Activated effector memory CD4-positive, alpha-beta T cell treated with anti-CD3 and anti-CD28 coated beads, Interleukin-2, amount 50 U/mL, for 16 hours (primary cell): Measurements from ENCODE around the gene IQCM.
"Not testable (repeated sequence)": the region's sequence is repeated elsewhere in the genome, so short reads cannot be mapped to it uniquely, and the experiment has no call there.

Experiments used
- DNase-seq: peaks from one replicate; pipeline ENCODE4 v3.0.0-alpha.2; 2020

IQCM gene

GRCh38 chr4:149426461-149426860 lies 389.2 kb downstream of the IQCM start:
- DNase-seq, result no peak

DNA sequence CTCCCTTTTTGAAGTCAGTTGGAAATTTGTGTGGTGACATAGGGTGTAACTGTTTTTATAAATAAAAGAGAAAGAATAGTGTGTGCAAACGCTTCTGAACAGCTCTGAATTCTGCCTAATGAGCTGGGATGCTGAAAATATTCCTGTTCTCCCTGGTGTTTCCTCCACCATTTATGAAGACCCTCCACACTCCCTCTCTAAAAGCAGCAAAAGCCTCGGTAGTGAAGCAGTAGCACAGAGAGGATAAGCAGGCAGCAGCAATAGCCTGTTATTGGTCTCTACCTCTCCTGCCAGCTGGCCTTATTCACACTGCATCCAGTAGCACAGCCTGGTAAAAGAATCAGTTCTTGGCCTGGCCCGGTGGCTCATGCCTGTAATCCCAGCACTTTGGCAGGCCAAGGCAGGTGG lies 406.1 kb downstream of the IQCM start:
- no peak for DNase-seq

GRCh38 chr4:149409146-149409545 lies 406.5 kb downstream of the IQCM start:
- DNase-seq, result no peak

- no peak for DNase-seq
These were observed 411.5 kb downstream of the IQCM start for GRCh38 chr4:149404143-149404542.

DNA sequence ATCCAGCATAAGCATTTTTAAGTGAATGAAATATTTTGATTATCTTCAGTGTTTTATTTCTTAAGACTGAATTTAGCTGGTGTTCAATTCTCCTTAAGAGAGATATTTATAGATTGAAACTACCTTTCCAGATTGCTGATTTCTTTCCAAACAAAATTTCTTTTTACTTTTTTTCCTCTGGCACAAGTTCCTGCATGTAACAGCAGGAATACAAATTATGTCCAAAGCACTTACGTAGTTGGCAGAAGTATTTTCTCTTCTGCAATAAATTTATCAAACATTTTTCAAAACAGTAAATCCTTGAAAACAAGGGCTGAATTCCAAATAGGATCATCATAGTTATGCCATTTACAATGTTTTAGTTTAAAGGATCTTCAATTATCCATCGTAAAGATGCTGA lies 412.6 kb downstream of the IQCM start:
- DNase-seq, result no peak

- DNase-seq, result no peak
These were observed 416.6 kb downstream of the IQCM start for GRCh38 chr4:149398993-149399392.

- DNase-seq, result no peak
These were observed 444.7 kb downstream of the IQCM start for GRCh38 chr4:149370785-149371420.

GRCh38 chr4:149370002-149370401 lies 445.6 kb downstream of the IQCM start:
- no peak for DNase-seq

- no peak for DNase-seq
These were observed 462.4 kb downstream of the IQCM start for GRCh38 chr4:149353241-149353640.

DNA sequence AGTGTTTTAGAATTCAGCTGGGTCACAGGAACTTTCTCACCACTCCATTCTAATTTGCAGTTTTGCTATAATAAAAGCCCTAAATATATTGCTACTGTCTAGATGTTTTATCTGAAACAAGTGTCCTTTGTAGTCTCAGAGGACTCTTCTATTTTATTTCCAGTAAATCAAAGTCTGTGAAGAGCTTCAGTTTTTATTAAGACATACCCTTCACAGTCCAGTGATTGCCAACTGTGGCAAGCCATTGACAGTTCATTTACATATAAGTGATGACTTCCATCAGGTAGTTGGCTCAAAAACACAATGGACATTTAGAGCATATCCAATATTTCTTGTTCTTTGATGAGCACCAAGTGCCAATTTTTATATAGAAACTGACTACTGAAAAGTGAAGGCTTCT lies 466.1 kb downstream of the IQCM start:
- DNase-seq, result no peak

GRCh38 chr4:149347139-149347538 lies 468.5 kb downstream of the IQCM start:
- no peak for DNase-seq

GRCh38 chr4:149345424-149345823 lies 470.2 kb downstream of the IQCM start:
- no peak for DNase-seq

DNA sequence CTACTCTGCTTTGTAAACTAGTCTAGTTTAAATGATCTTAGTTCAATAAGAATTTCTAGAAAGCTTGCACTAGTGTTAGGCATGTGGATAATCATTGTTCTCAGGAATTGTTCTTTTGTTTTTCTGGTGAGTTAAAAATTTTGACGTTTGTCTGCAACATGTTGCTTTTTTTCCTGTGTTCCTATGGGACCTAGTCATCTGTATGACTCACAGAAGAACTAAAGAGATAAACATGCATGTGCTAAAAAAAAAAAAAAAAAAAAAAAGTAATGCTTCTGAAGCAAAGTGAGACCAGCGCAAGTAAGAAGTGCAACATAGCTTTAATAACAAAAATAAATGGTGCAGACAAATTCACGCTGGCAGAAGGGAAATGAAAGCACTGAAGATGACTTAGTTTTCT lies 471.2 kb downstream of the IQCM start:
- no peak for DNase-seq

- no peak for DNase-seq
These were observed 472.0 kb downstream of the IQCM start for GRCh38 chr4:149343614-149344013.

GRCh38 chr4:149341117-149341516 lies 474.5 kb downstream of the IQCM start:
- DNase-seq, result not testable (repeated sequence)

- no peak for DNase-seq
These were observed 487.5 kb downstream of the IQCM start for GRCh38 chr4:149328161-149328560.

GRCh38 chr4:149322203-149322602 lies 493.4 kb downstream of the IQCM start:
- no peak for DNase-seq

- DNase-seq, result no peak
These were observed 494.2 kb downstream of the IQCM start for GRCh38 chr4:149321438-149321837.

- DNase-seq, result no peak
These were observed 504.6 kb downstream of the IQCM start for GRCh38 chr4:149311076-149311475.

GRCh38 chr4:149306537-149306936 lies 509.1 kb downstream of the IQCM start:
- no peak for DNase-seq
